ENCODE data around the gene PRR35. TPM values are rescaled to one million over a fixed set of nuclear protein-coding genes. Genes with fewer than 3 reads are reported as not detected.

PRR35 gene
- total RNA-seq, 1 donor: under 0.01 TPM

- Histone ChIP-seq H3K27me3 (ENCODE audit: insufficient read depth, low read length) (peaks cover 36% of the 10 kb centered on the region), H2AFZ (ENCODE audit: low read length) (no peak overlapping the region), H3K27ac (ENCODE audit: low read depth, low read length) (no peak overlapping the region), H3K9me3 (ENCODE audit: low read depth, low read length) (no peaks in the 10 kb centered on the region), H3K4me1 (ENCODE audit: insufficient read depth, low read length) (no peaks in the 10 kb centered on the region), H3K4me3 (ENCODE audit: insufficient read depth, low read length) (no peak overlapping the region), H4K20me1 (ENCODE audit: insufficient read depth, low read length) (peaks cover 3% of the 10 kb centered on the region), H3K36me3 (ENCODE audit: insufficient read depth, low read length) (no peaks in the 10 kb centered on the region), H3K4me2 (ENCODE audit: insufficient read depth, low read length) (no peak overlapping the region), H3K79me2 (ENCODE audit: insufficient read depth, low read length) (no peaks in the 10 kb centered on the region)
- no peak for DNase-seq (ENCODE audit: insufficient read length, low spot score, missing footprints)
- TF ChIP-seq CTCF (IDR thresholded peaks at IDR 0.05; ENCODE audit: extremely low read depth, low read depth, low read length): no peak
Measured at GRCh38 chr16:561957-562938, 2.1 kb downstream of the PRR35 start.

- DNase-seq (ENCODE audit: insufficient read length, low spot score, missing footprints): peak; percentile 94
- H3K4me3 ChIP-seq (ENCODE audit: insufficient read depth, low read length): no peak overlapping the region
- no peaks in the 10 kb centered on the region for H3K4me1 ChIP-seq (ENCODE audit: insufficient read depth, low read length)
- peaks cover 3% of the 10 kb centered on the region for H4K20me1 ChIP-seq (ENCODE audit: insufficient read depth, low read length)
- H3K79me2 ChIP-seq (ENCODE audit: insufficient read depth, low read length): no peaks in the 10 kb centered on the region
- no peak overlapping the region for H2AFZ ChIP-seq (ENCODE audit: low read length)
- no peaks in the 10 kb centered on the region for H3K36me3 ChIP-seq (ENCODE audit: insufficient read depth, low read length)
- H3K9me3 ChIP-seq (ENCODE audit: low read depth, low read length): no peaks in the 10 kb centered on the region
- TF ChIP-seq CTCF (IDR thresholded peaks at IDR 0.05; ENCODE audit: extremely low read depth, low read depth, low read length): no peak
- H3K27me3 ChIP-seq (ENCODE audit: insufficient read depth, low read length): peaks cover 36% of the 10 kb centered on the region
- H3K27ac ChIP-seq (ENCODE audit: low read depth, low read length): no peak overlapping the region
- H3K4me2 ChIP-seq (ENCODE audit: insufficient read depth, low read length): no peak overlapping the region
Measured at GRCh38 chr16:563072-563644, 3.0 kb downstream of the PRR35 start.

GRCh38 chr16:564690-565418, 4.7 kb downstream of the PRR35 start:
- no peak overlapping the region for H2AFZ ChIP-seq (ENCODE audit: low read length)
- no peak for DNase-seq (ENCODE audit: insufficient read length, low spot score, missing footprints)
- H3K4me1 ChIP-seq (ENCODE audit: insufficient read depth, low read length): peaks cover 5% of the 10 kb centered on the region
- H3K4me2 ChIP-seq (ENCODE audit: insufficient read depth, low read length): no peak overlapping the region
- no peaks in the 10 kb centered on the region for H3K36me3 ChIP-seq (ENCODE audit: insufficient read depth, low read length)
- H3K27me3 ChIP-seq (ENCODE audit: insufficient read depth, low read length): peaks cover 21% of the 10 kb centered on the region
- H3K27ac ChIP-seq (ENCODE audit: low read depth, low read length): no peak overlapping the region
- H3K9me3 ChIP-seq (ENCODE audit: low read depth, low read length): no peaks in the 10 kb centered on the region
- peaks cover 3% of the 10 kb centered on the region for H4K20me1 ChIP-seq (ENCODE audit: insufficient read depth, low read length)
- peaks cover 4% of the 10 kb centered on the region for H3K79me2 ChIP-seq (ENCODE audit: insufficient read depth, low read length)
- TF ChIP-seq CTCF (IDR thresholded peaks at IDR 0.05; ENCODE audit: extremely low read depth, low read depth, low read length): no peak
- H3K4me3 ChIP-seq (ENCODE audit: insufficient read depth, low read length): no peak overlapping the region

All from osteoblast (primary cell).